ENCODE results near the gene FKBP15. TPM values are rescaled to one million over a fixed set of nuclear protein-coding genes. Genes with fewer than 3 reads are reported as not detected.
"Not testable (repeated sequence)": the region's sequence is repeated elsewhere in the genome, so short reads cannot be mapped to it uniquely, and the experiment has no call there.

Gene FKBP15
- total and polyA plus RNA-seq, 8 donors, result 5.5 to 36.6 (median 13.7) TPM

DNA sequence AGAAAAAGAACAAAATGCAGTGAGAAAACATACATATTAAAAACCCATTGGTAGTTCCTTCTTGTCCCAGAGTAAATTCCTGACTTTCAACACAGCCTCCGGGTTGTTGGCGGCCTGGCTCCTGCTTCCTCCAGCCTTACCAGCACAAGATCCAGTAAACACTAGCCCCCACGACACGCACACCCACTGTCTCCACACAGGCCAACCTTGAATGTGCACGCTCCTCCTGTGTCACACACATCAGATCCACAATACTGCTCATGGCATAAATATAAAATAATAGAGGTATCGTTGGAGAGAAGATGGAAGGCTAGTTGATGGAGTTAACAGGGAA lies 72.7 kb downstream of the FKBP15 start:
- DNase-seq, result no peak
- H3K36me3 ChIP-seq, result no peaks in the 10 kb centered on the region
- H3K9me3 ChIP-seq, result no peaks in the 10 kb centered on the region
- TF ChIP-seq POLR2A (IDR thresholded peaks at IDR 0.05) (no peak), EP300 (IDR thresholded peaks at IDR 0.05) (no peak), CTCF (IDR thresholded peaks at IDR 0.05) (no peak), POLR2AphosphoS5 (IDR thresholded peaks at IDR 0.05) (no peak)
- peaks cover 0 to 10% (median 0%) of the 10 kb centered on the region in 3 donors for H3K27me3 ChIP-seq
- H3K27ac ChIP-seq, result no peak overlapping the region
- peaks cover 11 to 28% (median 24%) of the 10 kb centered on the region in 4 donors for H3K4me1 ChIP-seq
- 85 to 95% (median 91%) methylated on average over 6 of the region's 6 CpGs for WGBS, 5 donors
- intact Hi-C loops (cut with DNase I; ENCODE audit: low total_unique reads), result no loop called here
- H3K4me3 ChIP-seq, result no peak overlapping the region

GRCh38 chr9:113143432-113144227 lies 77.4 kb downstream of the FKBP15 start:
- Histone ChIP-seq H3K36me3 (no peaks in the 10 kb centered on the region), H3K4me1 (no peaks in the 10 kb centered on the region), H3K4me3 (no peak overlapping the region), H3K27me3 (peaks cover 0 to 17% (median 0%) of the 10 kb centered on the region in 3 donors), H3K9me3 (peaks cover 0 to 13% (median 0%) of the 10 kb centered on the region in 4 donors), H3K27ac (no peak overlapping the region)
- DNase-seq, result no peak
- intact Hi-C loops (cut with DNase I; ENCODE audit: low total_unique reads), result no loop called here
- TF ChIP-seq POLR2A (IDR thresholded peaks at IDR 0.05) (no peak), EP300 (IDR thresholded peaks at IDR 0.05) (no peak), CTCF (IDR thresholded peaks at IDR 0.05) (no peak), POLR2AphosphoS5 (IDR thresholded peaks at IDR 0.05) (no peak)
- 63 to 75% (median 67%) methylated on average over 5 of the region's 5 CpGs for WGBS, 5 donors

GRCh38 chr9:113140896-113141295 lies 80.2 kb downstream of the FKBP15 start:
- H3K4me3 ChIP-seq; H3K27ac ChIP-seq; H3K36me3 ChIP-seq; H3K4me1 ChIP-seq; DNase-seq; intact Hi-C loops (cut with DNase I; ENCODE audit: low total_unique reads): not testable (repeated sequence)
- WGBS, 5 donors, result 83 to 95% (median 94%) methylated on average over 9 of the region's 9 CpGs
- peaks cover 0 to 18% (median 0%) of the 10 kb centered on the region in 3 donors for H3K27me3 ChIP-seq
- H3K9me3 ChIP-seq, result peaks cover 0 to 13% (median 0%) of the 10 kb centered on the region in 4 donors

DNA sequence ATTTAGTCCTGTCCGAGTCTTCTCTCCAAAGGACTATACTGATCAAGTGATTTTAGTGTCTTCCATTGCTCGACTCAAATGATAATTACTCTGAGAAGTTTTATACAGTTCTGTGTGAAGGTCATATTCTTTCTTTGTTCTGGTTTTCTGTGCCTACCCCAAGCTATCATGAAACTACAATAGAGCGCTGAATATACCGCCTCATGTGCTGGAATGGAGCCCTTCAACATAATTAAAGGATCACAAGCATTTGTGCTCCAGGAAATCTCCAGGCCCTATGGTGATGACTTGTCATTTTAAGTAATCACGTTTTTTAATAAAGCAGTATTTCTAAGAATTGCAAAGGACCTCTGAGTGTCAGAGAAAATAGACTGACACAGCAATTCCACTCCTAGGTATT lies 81.1 kb downstream of the FKBP15 start:
- H3K4me3 ChIP-seq, result no peak overlapping the region
- no peak overlapping the region for H3K27ac ChIP-seq
- H3K36me3 ChIP-seq, result no peaks in the 10 kb centered on the region
- no peaks in the 10 kb centered on the region for H3K4me1 ChIP-seq
- H3K27me3 ChIP-seq, result peaks cover 0 to 22% (median 0%) of the 10 kb centered on the region in 3 donors
- TF ChIP-seq POLR2A (IDR thresholded peaks at IDR 0.05) (no peak), POLR2AphosphoS5 (IDR thresholded peaks at IDR 0.05) (no peak), CTCF (IDR thresholded peaks at IDR 0.05) (no peak), EP300 (IDR thresholded peaks at IDR 0.05) (no peak)
- no peak for DNase-seq
- 64 to 84% (median 75%) methylated on average over 5 of the region's 5 CpGs for WGBS, 5 donors
- peaks cover 0 to 13% (median 0%) of the 10 kb centered on the region in 4 donors for H3K9me3 ChIP-seq
- intact Hi-C loops (cut with DNase I; ENCODE audit: low total_unique reads), result no loop called here

DNA sequence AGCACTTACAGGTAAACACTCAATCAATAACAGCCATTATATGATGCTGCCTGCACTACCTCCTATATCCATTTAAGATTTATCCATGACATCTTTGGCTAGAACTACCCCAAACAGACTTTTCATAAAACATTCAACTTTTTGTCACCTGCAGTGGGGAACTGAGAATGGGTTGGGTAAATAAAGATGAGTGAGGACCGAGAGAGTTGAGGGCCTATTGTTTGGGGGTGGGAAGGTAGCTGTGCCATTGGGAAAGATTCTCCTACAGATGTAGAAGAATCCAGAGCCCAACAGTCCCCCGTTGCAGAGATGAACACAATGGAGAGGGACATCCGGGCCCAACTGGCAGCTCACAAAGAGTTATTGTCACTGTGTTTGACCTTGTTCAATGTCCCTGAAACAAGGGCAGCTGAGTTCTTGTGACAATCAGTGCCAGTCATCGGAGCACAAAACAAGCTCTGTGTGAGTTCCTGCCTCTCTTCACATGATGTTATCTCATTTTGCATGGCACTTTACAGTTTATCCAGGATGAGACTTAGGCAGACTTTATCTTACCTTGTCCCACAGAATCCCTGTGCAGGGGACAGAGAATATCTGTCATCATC lies 81.8 kb downstream of the FKBP15 start:
- Histone ChIP-seq H3K9me3 (peaks cover 0 to 13% (median 0%) of the 10 kb centered on the region in 4 donors), H3K27me3 (peaks cover 0 to 16% (median 0%) of the 10 kb centered on the region in 3 donors), H3K27ac (no peak overlapping the region), H3K36me3 (no peaks in the 10 kb centered on the region), H3K4me3 (no peak overlapping the region), H3K4me1 (no peaks in the 10 kb centered on the region)
- 62 to 74% (median 64%) methylated on average over 4 of the region's 4 CpGs for WGBS, 5 donors
- intact Hi-C loops (cut with DNase I; ENCODE audit: low total_unique reads), result no loop called here
- TF ChIP-seq EP300 (IDR thresholded peaks at IDR 0.05) (no peak), POLR2AphosphoS5 (IDR thresholded peaks at IDR 0.05) (no peak), POLR2A (IDR thresholded peaks at IDR 0.05) (no peak), CTCF (IDR thresholded peaks at IDR 0.05) (no peak)
- DNase-seq, result no peak

Data from stomach (tissue), 9 donors.